HepG2 (cell line): ENCODE results near the gene DCST2. TPM values are rescaled to one million over a fixed set of nuclear protein-coding genes. Genes with fewer than 3 reads are reported as not detected.

Experiments used
- ATAC-seq: fragments of 200-7000 bp; cut with Tn5 transposase; 3 replicates; pipeline ENCODE4 v1.9.1; 2020; ENCODE audit warnings: mild to moderate bottlenecking, moderate library complexity
- BruUV-seq: library from RNA; stranded (reverse); fragments of 400-500 nt; replicated peaks from 2 replicates; lab custom pipeline; 2021; lab: Mats Ljungman, UMichigan
- CTCF ChIA-PET: fragments of 300-600 bp; formaldehyde crosslinking; extraction: SDS; loops from one replicate; lab custom pipeline; 2021; ENCODE audit warnings: low total read pairs, inconsistent platforms, low intra/inter-chr PET ratio; lab: Yijun Ruan, JAX
- POLR2A ChIA-PET: fragments of 350-600 bp; sonication (Branson Sonifier 250); formaldehyde crosslinking; loops from one replicate; lab custom pipeline; 2020; ENCODE audit warnings: antibody characterized with exemption, inconsistent platforms; lab: Yijun Ruan, JAX
- DNase-seq: peaks from one replicate; pipeline ENCODE4 v3.0.0-alpha.2; 2015; ENCODE audit warnings: low spot score
- FAIRE-seq: peaks from 3 replicates; lab custom pipeline; 2011; peaks lifted over from hg19 to GRCh38; lab: Jason Lieb, UNC
- H2AFZ ChIP-seq: one replicate; pipeline ENCODE4 v1.6.1; 2011; ENCODE audit warnings: low read length, inconsistent platforms
- H3K27ac ChIP-seq: fragments of 300-600 bp; 3 replicates; pipeline ENCODE4 v1.8.0; 2011; ENCODE audit warnings: mixed run types, mild to moderate bottlenecking, mixed read lengths, low read length, inconsistent platforms; ENCODE audit not compliant: insufficient read depth; ENCODE audit errors: extremely low read length
- H3K27me3 ChIP-seq, 2 experiments: fragments of 200-600 bp in 1 of 2; 2 replicates in 1 of 2; 3 replicates in 1 of 2; pipeline versions ENCODE4 v1.6.0 to v1.8.0; 2011; ENCODE audit warnings: low read length in 2 of 2, mild to moderate bottlenecking in 2 of 2, moderate library complexity in 2 of 2, inconsistent platforms in 1 of 2; ENCODE audit not compliant: insufficient read depth in 2 of 2, control insufficient read depth in 1 of 2
- H3K36me3 ChIP-seq, 2 experiments: fragments of 200-600 bp in 1 of 2; replicated peaks in 1 of 2; 2 replicates in 1 of 2; 3 replicates in 1 of 2; pipeline versions ENCODE4 v1.5.1 to v1.8.0; 2011; ENCODE audit warnings: low read length in 2 of 2, inconsistent platforms in 1 of 2; ENCODE audit not compliant: insufficient read depth in 2 of 2, control insufficient read depth in 1 of 2
- H3K4me1 ChIP-seq: 2 replicates; pipeline ENCODE4 v1.5.1; 2012; ENCODE audit warnings: low read length, inconsistent platforms; ENCODE audit not compliant: insufficient read depth
- H3K4me2 ChIP-seq: 2 replicates; pipeline ENCODE4 v1.6.0; 2011; ENCODE audit warnings: low read depth, low read length, inconsistent platforms
- H3K4me3 ChIP-seq, 3 experiments: fragments of 200-600 bp in 1 of 3; sonication (generic), shearing (Covaris generic) in 1 of 3; replicated peaks in 1 of 3; 2 replicates each; pipeline ENCODE4 v1.5.1; 2011 to 2016; ENCODE audit warnings: low read length in 3 of 3, inconsistent platforms in 2 of 3, low read depth in 2 of 3, mild to moderate bottlenecking in 2 of 3, control low read depth in 1 of 3, mixed read lengths in 1 of 3; ENCODE audit not compliant: insufficient read depth in 1 of 3
- H3K79me2 ChIP-seq: one replicate; pipeline ENCODE4 v1.6.1; 2011; ENCODE audit warnings: low read length, inconsistent platforms; ENCODE audit not compliant: insufficient read depth
- H3K9ac ChIP-seq: 2 replicates; pipeline ENCODE4 v1.6.0; 2011; ENCODE audit warnings: mild to moderate bottlenecking, low read depth, low read length, inconsistent platforms; ENCODE audit not compliant: insufficient read depth
- H3K9me3 ChIP-seq: 2 replicates; pipeline ENCODE4 v1.5.1; 2012; ENCODE audit warnings: mild to moderate bottlenecking, low read length
- H4K20me1 ChIP-seq: 2 replicates; pipeline ENCODE4 v1.6.0; 2011; ENCODE audit warnings: inconsistent platforms, mild to moderate bottlenecking, low read length, moderate library complexity; ENCODE audit not compliant: insufficient read depth
- HNF4A ChIP-seq: sonication (generic); formaldehyde crosslinking; IDR thresholded peaks from 2 replicates; pipeline ENCODE4 v1.4.0; 2020; ENCODE audit warnings: missing genetic modification reagents
- HOXA9 ChIP-seq: sonication (generic); formaldehyde crosslinking; IDR thresholded peaks from 2 replicates; pipeline ENCODE4 v1.8.1; 2022; ENCODE audit warnings: missing genetic modification reagents, mild to moderate bottlenecking, moderate library complexity, borderline replicate concordance
- NCOR1 ChIP-seq: fragments of 200-600 bp; sonication (generic); IDR thresholded peaks from 2 replicates; pipeline ENCODE4 v1.7.0; 2017; ENCODE audit warnings: antibody characterized with exemption, low read length, borderline replicate concordance
- RFX5 ChIP-seq: IDR thresholded peaks from 2 replicates; pipeline ENCODE4 v1.6.1; 2011; ENCODE audit warnings: low read depth, low read length, improper control_type of control experiment
- SOX6 ChIP-seq, 2 experiments: fragments of 450-650 bp in 1 of 2; sonication (generic) in 1 of 2; formaldehyde crosslinking in 1 of 2; IDR thresholded peaks; 2 replicates each; pipeline versions ENCODE4 v1.4.0 to v1.6.1; 2017 to 2020; ENCODE audit warnings: antibody characterized with exemption in 1 of 2, mild to moderate bottlenecking in 1 of 2, missing genetic modification reagents in 1 of 2
- TFDP1 ChIP-seq: IDR thresholded peaks from 2 replicates; pipeline ENCODE4 v1.6.1; 2016; ENCODE audit warnings: missing compliant biosample characterization, missing genetic modification reagents, borderline replicate concordance
- ZFP90 ChIP-seq: sonication (generic); formaldehyde crosslinking; IDR thresholded peaks from 2 replicates; pipeline ENCODE4 v1.8.0; 2022; ENCODE audit warnings: missing genetic modification reagents, mild to moderate bottlenecking, inconsistent platforms, borderline replicate concordance
- ZNF138 ChIP-seq: sonication (generic); formaldehyde crosslinking; IDR thresholded peaks from 2 replicates; pipeline ENCODE4 v1.5.0; 2020; ENCODE audit warnings: mild to moderate bottlenecking, low read depth, missing genetic modification reagents
- ZNF232 ChIP-seq: sonication (generic); formaldehyde crosslinking; IDR thresholded peaks from 2 replicates; pipeline ENCODE4 v1.4.0; 2020; ENCODE audit warnings: missing genetic modification reagents, borderline replicate concordance
- ZNF282 ChIP-seq: fragments of 450-650 bp; IDR thresholded peaks from 2 replicates; pipeline ENCODE4 v1.6.1; 2018; ENCODE audit not compliant: partially characterized antibody
- ZNF512B ChIP-seq: sonication (generic); formaldehyde crosslinking; IDR thresholded peaks from 2 replicates; pipeline ENCODE4 v1.5.1; 2020; ENCODE audit warnings: missing genetic modification reagents, mild to moderate bottlenecking, borderline replicate concordance
- ZNF687 ChIP-seq: sonication (generic); formaldehyde crosslinking; IDR thresholded peaks from 2 replicates; pipeline ENCODE4 v1.5.1; 2020; ENCODE audit warnings: mild to moderate bottlenecking, missing genetic modification reagents, moderate library complexity
- ZNF891 ChIP-seq: sonication (generic); formaldehyde crosslinking; IDR thresholded peaks from 2 replicates; pipeline ENCODE4 v1.5.0; 2020; ENCODE audit warnings: mild to moderate bottlenecking, missing genetic modification reagents
- WGBS: methylation state at CpG from one replicate; pipeline ENCODE4 v1.1.6; 2017; ENCODE audit warnings: low lambda C conversion rate; 5-methylcytosine and 5-hydroxymethylcytosine counted together
- in situ Hi-C: cut with HindIII; loops from 2 replicates; pipeline ENCODE4 v1.10.0; 2017; ENCODE audit warnings: low pct_unique_long_range_greater_than_20kb; ENCODE audit not compliant: extremely low pct_ligation_motif_present
- intact Hi-C: fragments of 100-400 bp; cut with micrococcal nuclease; formaldehyde crosslinking; loops from one replicate; pipeline ENCODE4 v1.10.0; 2022; ENCODE audit not compliant: unreplicated experiment
- polyA plus RNA-seq, 8 experiments: library from polyadenylated mRNA; depleted of rRNA in 3 of 8; stranded (reverse) in 7 of 8; unstranded in 1 of 8; fragments of >200 nt; fragmentation: Illumina TruSeq in 4 of 8; extraction: Trizol in 4 of 8; gene quantifications; 2 replicates each; pipeline versions ENCODE4 v1.2.1 to v1.2.3, GENCODE V29; 2011 to 2016; ENCODE audit warnings: low read depth in 4 of 8, missing spikeins in 1 of 8, mixed read lengths in 1 of 8; ENCODE audit not compliant: insufficient read depth in 1 of 8
- total RNA-seq, 5 experiments: library from RNA; depleted of rRNA; stranded (reverse); fragments of >200 nt; fragmentation: Illumina TruSeq; extraction: Trizol; gene quantifications; 2 replicates each; pipeline ENCODE4 v1.2.3, GENCODE V29; 2016; ENCODE audit warnings: low read depth in 1 of 5
- TF ChIP-seq, protein P1 (sequence below): IDR thresholded peaks from 2 replicates; pipeline ENCODE4 v1.6.1; 2016; ENCODE audit warnings: low read depth, borderline replicate concordance

The DCST2 gene
- total and polyA plus RNA-seq, 2 of the 13 experiments (the other 11 are each of a cell fraction or from before 2014, with no cell fraction given), result 0.74 TPM; not detected in 1

DNA sequence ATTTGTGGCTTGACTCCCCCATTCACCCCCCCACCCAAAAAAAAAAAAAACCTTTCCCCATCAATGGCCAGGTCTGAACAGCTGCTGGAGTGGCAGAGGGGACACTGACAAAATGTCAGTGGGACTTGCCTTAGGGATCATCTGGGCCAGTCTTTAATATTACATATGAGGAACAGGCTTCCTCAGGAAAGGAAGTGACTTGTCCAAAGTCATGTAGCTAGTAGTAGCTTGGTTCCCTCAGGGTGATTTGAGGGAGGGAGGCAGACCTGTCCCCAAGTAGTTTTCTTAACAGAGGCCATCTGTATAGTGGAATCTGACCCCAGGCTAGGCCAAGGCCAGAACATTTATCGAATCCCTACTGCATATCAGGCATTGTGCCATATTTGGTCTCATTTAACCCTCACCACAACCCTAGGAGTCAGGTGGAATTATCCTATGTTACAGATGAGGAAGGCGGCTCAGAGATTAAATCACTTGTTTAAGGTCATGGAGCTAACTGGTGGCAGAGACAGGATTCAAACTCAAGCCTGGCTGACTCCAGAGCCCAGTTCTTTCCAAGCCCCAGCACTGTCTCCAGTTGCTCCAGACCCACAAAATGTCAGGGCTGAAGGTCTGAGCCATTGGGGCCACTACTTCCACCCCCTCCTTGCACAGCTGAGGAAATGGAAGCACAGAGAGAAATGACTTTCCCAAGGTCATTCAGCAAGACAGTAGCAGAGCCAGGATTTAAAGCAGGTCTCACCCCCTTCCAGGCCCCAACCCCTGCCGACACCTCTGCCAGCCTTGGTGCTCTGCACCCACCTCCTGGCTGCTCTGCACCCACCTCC is 20.6 kb downstream of the DCST2 start:
- Histone ChIP-seq H2AFZ (no peak overlapping the region), H3K9ac (no peak overlapping the region), H3K4me2 (no peak overlapping the region), H3K4me1 (peaks cover 67% of the 10 kb centered on the region), H3K4me3 (no peak overlapping the region), H3K27ac (peak overlapping the region; percentile 40), H3K27me3 (no peaks in the 10 kb centered on the region), H4K20me1 (peaks cover 8% of the 10 kb centered on the region; the same call in 1 of the 2 replicates), H3K9me3 (no peaks in the 10 kb centered on the region), H3K36me3 (peaks cover 9 to 33% of the 10 kb centered on the region in 2 experiments; a peak in 4 of 5 replicates), H3K79me2 (peaks cover 12% of the 10 kb centered on the region)
- FAIRE-seq (no peak), DNase-seq (no peak), ATAC-seq (no peak)
- ChIA-PET POLR2A (interaction anchor here (2.1 to 8.2 kb wide), 2 partner anchors 11 to 40 kb away, joined by 9 to 90 read pairs; partner anchors contain the start of gene ZBTB7B), CTCF (no interaction called here)
- 38% methylated on average over 1 of the region's 3 CpGs for WGBS
- intact Hi-C loops (no loop called here), in situ Hi-C loops (no loop called here)
- BruUV-seq, result no TSS peak
- no peak for TF ChIP-seq TFDP1 (CRISPR knock-in tag)
- no peak for TF ChIP-seq SOX6 (IDR thresholded peaks at IDR 0.05)
- TF ChIP-seq SOX6 (CRISPR knock-in tag; IDR thresholded peaks at IDR 0.05), result no peak
- TF ChIP-seq ZNF282, result no peak
- TF ChIP-seq ZNF512B (CRISPR knock-in tag), result no peak
- TF ChIP-seq ZNF891, result no peak
- TF ChIP-seq NCOR1, result no peak
- no peak for TF ChIP-seq HOXA9 (CRISPR knock-in tag)
- TF ChIP-seq ZNF138 (CRISPR knock-in tag), result no peak
- TF ChIP-seq HNF4A (CRISPR knock-in tag), result no peak
- no peak for TF ChIP-seq RFX5
- no peak for TF ChIP-seq ZNF232 (CRISPR knock-in tag)
- 0 out of 2 replicates have a peak, but pooled peaks have one; percentile 27 for TF ChIP-seq ZFP90
- peak; percentile 23; the same call in 1 of the 2 replicates for TF ChIP-seq ZNF687 (CRISPR knock-in tag)
- TF ChIP-seq, protein P1, sequence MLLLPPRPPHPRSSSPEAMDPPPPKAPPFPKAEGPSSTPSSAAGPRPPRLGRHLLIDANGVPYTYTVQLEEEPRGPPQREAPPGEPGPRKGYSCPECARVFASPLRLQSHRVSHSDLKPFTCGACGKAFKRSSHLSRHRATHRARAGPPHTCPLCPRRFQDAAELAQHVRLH (CRISPR knock-in tag), result no peak
